Measurements from ENCODE around the gene PITPNB. TPM values are rescaled to one million over a fixed set of nuclear protein-coding genes. Genes with fewer than 3 reads are reported as not detected.

PITPNB gene
- total RNA-seq, 1 experiment from 2014 or later = 82.6 TPM

GRCh38 chr22:27948569-27948968 is 29.5 kb upstream of the PITPNB start:
- RAD21 ChIA-PET (ENCODE audit: low non-redundant PET in 1 of 2, low total read pairs in 2 of 2, uncharacterized antibody in 2 of 2, unreplicated experiment in 2 of 2) = no interaction called here
- Histone ChIP-seq H3K4me3 (replicated peaks in 1 of 2; ENCODE audit: low read depth in 1 of 2, low read length in 2 of 2) (no peak overlapping the region), H3K27me3 (ENCODE audit: insufficient read depth, low read length) (no peaks in the 10 kb centered on the region), H3K9me2 (ENCODE audit: insufficient read depth) (no peaks in the 10 kb centered on the region), H4K20me1 (ENCODE audit: insufficient read depth) (no peaks in the 10 kb centered on the region), H3K4me1 (ENCODE audit: control insufficient read depth in 1 of 2, insufficient read depth in 2 of 2, low read length in 2 of 2) (peaks cover 18% of the 10 kb centered on the region in 2 experiments), H3K79me2 (ENCODE audit: insufficient read depth, low read length) (no peaks in the 10 kb centered on the region), H2AFZ (ENCODE audit: low read depth, low read length, poor library complexity, severe bottlenecking) (no peak overlapping the region), H3K9ac (ENCODE audit: low read length) (no peak overlapping the region), H3K4me2 (ENCODE audit: low read length) (no peak overlapping the region), H3K27ac (ENCODE audit: low read depth, low read length) (no peak overlapping the region), H3K36me3 (ENCODE audit: control insufficient read depth in 1 of 2, insufficient read depth in 2 of 2, low read length in 2 of 2) (no peaks in the 10 kb centered on the region), H3K9me3 (ENCODE audit: control insufficient read depth in 1 of 2, insufficient read depth in 1 of 2, low read depth in 1 of 2, low read length in 2 of 2) (no peaks in the 10 kb centered on the region)
- TF ChIP-seq EZH2phosphoT487 (IDR thresholded peaks at IDR 0.05; ENCODE audit: borderline replicate concordance) = no peak
- TF ChIP-seq RAD21 (IDR thresholded peaks at IDR 0.05; ENCODE audit: low read depth) = no peak
- no peak for TF ChIP-seq POLR2A (IDR thresholded peaks at IDR 0.05; ENCODE audit: borderline replicate concordance, extremely low read depth, insufficient read depth, insufficient read length)
- no peak for TF ChIP-seq POLR2AphosphoS5 (IDR thresholded peaks at IDR 0.05; ENCODE audit: low read depth, low read length)
- no peak for TF ChIP-seq TCF7L2 (IDR thresholded peaks at IDR 0.05; ENCODE audit: borderline replicate concordance, extremely low read depth, insufficient read depth, insufficient read length)
- no peak for TF ChIP-seq ZBTB33 (IDR thresholded peaks at IDR 0.05; ENCODE audit: extremely low read depth, insufficient replicate concordance, low read length)
- no peak for TF ChIP-seq CBX3 (IDR thresholded peaks at IDR 0.05; ENCODE audit: low read depth)
- CTCF ChIA-PET = no interaction called here
- no peak for DNase-seq (ENCODE audit: low read depth, low spot score)
- BruUV-seq (replicated peaks) = no TSS peak
- POLR2A ChIA-PET = no interaction called here
- intact Hi-C loops (cut with micrococcal nuclease) = no loop called here
- ATAC-seq = no peak

DNA sequence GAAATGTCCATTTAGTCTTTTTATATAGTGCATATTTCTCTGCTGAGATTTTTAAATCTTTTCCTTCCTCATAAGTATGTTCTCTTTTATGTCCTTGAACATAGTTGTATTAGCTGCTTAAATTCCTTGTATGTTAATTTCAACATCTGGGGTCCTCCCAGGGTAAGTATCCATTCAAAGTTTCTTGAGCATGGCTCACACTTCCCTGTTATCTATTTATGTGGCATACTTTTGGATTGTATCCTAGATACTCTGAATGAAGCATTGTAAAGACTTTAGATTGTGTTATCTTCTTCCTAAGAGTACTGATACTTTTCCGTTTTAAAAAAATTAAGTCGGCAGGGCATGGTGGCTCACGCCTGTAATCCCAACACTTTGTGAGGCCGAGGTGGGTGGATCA is 28.4 kb upstream of the PITPNB start:
- BruUV-seq (replicated peaks) = no TSS peak
- intact Hi-C loops (cut with micrococcal nuclease) = no loop called here
- RAD21 ChIA-PET (ENCODE audit: low non-redundant PET in 1 of 2, low total read pairs in 2 of 2, uncharacterized antibody in 2 of 2, unreplicated experiment in 2 of 2) = no interaction called here
- H3K27me3 ChIP-seq (ENCODE audit: insufficient read depth, low read length) = no peaks in the 10 kb centered on the region
- H2AFZ ChIP-seq (ENCODE audit: low read depth, low read length, poor library complexity, severe bottlenecking) = no peak overlapping the region
- no peak for DNase-seq (ENCODE audit: low read depth, low spot score)
- H3K9me2 ChIP-seq (ENCODE audit: insufficient read depth) = no peaks in the 10 kb centered on the region
- H3K4me1 ChIP-seq (ENCODE audit: control insufficient read depth in 1 of 2, insufficient read depth in 2 of 2, low read length in 2 of 2) = peaks cover 12% of the 10 kb centered on the region in 2 experiments
- H4K20me1 ChIP-seq (ENCODE audit: insufficient read depth) = no peaks in the 10 kb centered on the region
- CTCF ChIA-PET = no interaction called here
- no peak for ATAC-seq
- H3K36me3 ChIP-seq (ENCODE audit: control insufficient read depth in 1 of 2, insufficient read depth in 2 of 2, low read length in 2 of 2) = no peaks in the 10 kb centered on the region
- no peaks in the 10 kb centered on the region for H3K79me2 ChIP-seq (ENCODE audit: insufficient read depth, low read length)
- H3K9me3 ChIP-seq (ENCODE audit: control insufficient read depth in 1 of 2, insufficient read depth in 1 of 2, low read depth in 1 of 2, low read length in 2 of 2) = no peaks in the 10 kb centered on the region
- H3K4me2 ChIP-seq (ENCODE audit: low read length) = no peak overlapping the region
- no peak overlapping the region for H3K9ac ChIP-seq (ENCODE audit: low read length)
- POLR2A ChIA-PET = no interaction called here
- H3K4me3 ChIP-seq (replicated peaks in 1 of 2; ENCODE audit: low read depth in 1 of 2, low read length in 2 of 2) = no peak overlapping the region
- no peak overlapping the region for H3K27ac ChIP-seq (ENCODE audit: low read depth, low read length)
- TF ChIP-seq EZH2 (IDR thresholded peaks at IDR 0.05) (no peak), ZBTB33 (IDR thresholded peaks at IDR 0.05; ENCODE audit: extremely low read depth, insufficient replicate concordance, low read length) (no peak), CEBPB (IDR thresholded peaks at IDR 0.05; ENCODE audit: low read depth) (no peak), YY1 (IDR thresholded peaks at IDR 0.05; ENCODE audit: extremely low read depth, insufficient replicate concordance, low read depth, low read length) (no peak), REST (IDR thresholded peaks at IDR 0.05; ENCODE audit: low read depth) (no peak), CBX3 (IDR thresholded peaks at IDR 0.05; ENCODE audit: low read depth) (no peak), ZFX (IDR thresholded peaks at IDR 0.05) (no peak), TCF7L2 (IDR thresholded peaks at IDR 0.05; ENCODE audit: borderline replicate concordance, extremely low read depth, insufficient read depth, insufficient read length) (no peak)

Measured in HCT116 (cell line).